ENCODE data around the gene SCRN3.
"Not testable (repeated sequence)": the region's sequence is repeated elsewhere in the genome, so short reads cannot be mapped to it uniquely, and the experiment has no call there.

Gene SCRN3

GRCh38 chr2:174410039-174410438 lies 14.5 kb downstream of the SCRN3 start:
- DNase-seq = not testable (repeated sequence)

GRCh38 chr2:174412256-174412655 lies 16.7 kb downstream of the SCRN3 start:
- no peak for DNase-seq

GRCh38 chr2:174428214-174428613 lies 32.7 kb downstream of the SCRN3 start:
- DNase-seq = no peak

GRCh38 chr2:174430066-174430465 lies 34.5 kb downstream of the SCRN3 start:
- no peak for DNase-seq

GRCh38 chr2:174431902-174432301 lies 36.4 kb downstream of the SCRN3 start:
- DNase-seq = no peak

- DNase-seq = no peak
Measured at GRCh38 chr2:174436351-174436750, 40.8 kb downstream of the SCRN3 start.

- DNase-seq = no peak
Measured at GRCh38 chr2:174438146-174438886, 42.8 kb downstream of the SCRN3 start.

- no peak for DNase-seq
Measured at GRCh38 chr2:174439323-174439722, 43.8 kb downstream of the SCRN3 start.

- DNase-seq = no peak
Measured at GRCh38 chr2:174439950-174440349, 44.4 kb downstream of the SCRN3 start.

GRCh38 chr2:174442546-174443510 lies 47.3 kb downstream of the SCRN3 start:
- no peak for DNase-seq

- no peak for DNase-seq
Measured at GRCh38 chr2:174444761-174445160, 49.2 kb downstream of the SCRN3 start.

GRCh38 chr2:174445248-174445647 lies 49.7 kb downstream of the SCRN3 start:
- DNase-seq = no peak

- no peak for DNase-seq
Measured at GRCh38 chr2:174446531-174446930, 51.0 kb downstream of the SCRN3 start.

GRCh38 chr2:174449033-174449432 lies 53.5 kb downstream of the SCRN3 start:
- no peak for DNase-seq

GRCh38 chr2:174450021-174450816 lies 54.7 kb downstream of the SCRN3 start:
- no peak for DNase-seq

- DNase-seq = no peak
Measured at GRCh38 chr2:174454566-174454965, 59.0 kb downstream of the SCRN3 start.

GRCh38 chr2:174461221-174461620 lies 65.7 kb downstream of the SCRN3 start:
- DNase-seq = no peak

GRCh38 chr2:174465327-174465726 lies 69.8 kb downstream of the SCRN3 start:
- DNase-seq = no peak

- no peak for DNase-seq
Measured at GRCh38 chr2:174473796-174474195, 78.3 kb downstream of the SCRN3 start.

GRCh38 chr2:174477759-174478158 lies 82.2 kb downstream of the SCRN3 start:
- no peak for DNase-seq
